Stomach (tissue), 9 donors: ENCODE data around the gene C18orf32. TPM values are rescaled to one million over a fixed set of nuclear protein-coding genes. Genes with fewer than 3 reads are reported as not detected.

Experiments used
- DNase-seq, 2 donors: peaks; one replicate each; pipeline versions ENCODE4 v3.0.0 to v3.0.0-alpha.2; 2013 to 2019
- H3K27ac ChIP-seq, 5 donors: fragments of 200-600 bp in 4 of 5; sonication (generic) in 4 of 5; one replicate each; pipeline ENCODE4 v1.5.1; 2013 to 2019; ENCODE audit warnings: mild to moderate bottlenecking in 1 of 5, moderate library complexity in 1 of 5
- H3K27me3 ChIP-seq, 3 donors: fragments of 200-600 bp; sonication (generic); one replicate each; pipeline ENCODE4 v1.5.1; 2017 to 2019; ENCODE audit warnings: mixed run types in 1 of 3
- H3K36me3 ChIP-seq, 4 donors: fragments of 200-600 bp; sonication (generic); 1 replicate in 3 of 4; 2 replicates in 1 of 4; pipeline ENCODE4 v1.5.1; 2016 to 2019
- H3K4me1 ChIP-seq, 4 donors: fragments of 200-600 bp; sonication (generic); one replicate each; pipeline ENCODE4 v1.5.1; 2016 to 2019
- H3K4me3 ChIP-seq, 4 donors: fragments of 200-600 bp; sonication (generic) in 3 of 4; one replicate each; pipeline ENCODE4 v1.5.1; 2016 to 2019; ENCODE audit warnings: mild to moderate bottlenecking in 1 of 4
- H3K9me3 ChIP-seq, 4 donors: fragments of 200-600 bp; sonication (generic); one replicate each; pipeline ENCODE4 v1.5.1; 2016 to 2019
- EP300 ChIP-seq: sonication (generic); formaldehyde crosslinking; IDR thresholded peaks from one replicate; pipeline ENCODE4 v1.6.1; 2017; ENCODE audit warnings: antibody characterized with exemption
- POLR2A ChIP-seq, 4 donors: fragments of 450-650 bp; IDR thresholded peaks; one replicate each; pipeline ENCODE4 v1.6.1; 2016; ENCODE audit warnings: antibody characterized with exemption in 4 of 4, control low read depth in 2 of 4, mild to moderate bottlenecking in 1 of 4, moderate library complexity in 1 of 4
- POLR2AphosphoS5 ChIP-seq, 3 donors: sonication (generic); formaldehyde crosslinking; IDR thresholded peaks; one replicate each; pipeline ENCODE4 v1.6.1; 2016; ENCODE audit warnings: antibody characterized with exemption in 3 of 3
- WGBS, 5 donors: extraction: QIAGEN DNeasy Blood & Tissue Kit in 3 of 5; methylation state at CpG; one replicate each; pipeline versions ENCODE4 v1.1.5 to v1.1.7; 2013 to 2018; 5-methylcytosine and 5-hydroxymethylcytosine counted together
- intact Hi-C: fragments of 100-400 bp; cut with DNase I; formaldehyde crosslinking; loops from one replicate; pipeline ENCODE4 v1.15.1; 2023; ENCODE audit warnings: low total_unique reads
- polyA plus RNA-seq, 3 donors: library from polyadenylated mRNA; stranded (reverse); fragments of 200-250 nt; gene quantifications; one replicate each; pipeline ENCODE4 v1.2.3, GENCODE V29; 2013
- total RNA-seq, 5 donors: library from RNA; depleted of rRNA; stranded (reverse); fragments of >200 nt; gene quantifications; one replicate each; pipeline versions ENCODE4 v1.1.0 to v1.2.3, GENCODE V29; 2014 to 2016
- TF ChIP-seq, protein P1 (sequence below), 7 experiments: fragments of 450-650 bp in 4 of 7; fragments of 200-600 bp in 3 of 7; sonication (generic) in 3 of 7; IDR thresholded peaks; one replicate each; pipeline ENCODE4 v1.5.1; 2016 to 2019; ENCODE audit warnings: antibody characterized with exemption in 7 of 7, control low read depth in 2 of 7, mild to moderate bottlenecking in 1 of 7
- donor health status: healthy with polysubstance abuse.
- donor health status: Bipolar disorder and iron deficiency.
- donor health status: healthy.

C18orf32 gene
- total and polyA plus RNA-seq, 8 donors: 0.58 to 186 (median 62.7) TPM

DNA sequence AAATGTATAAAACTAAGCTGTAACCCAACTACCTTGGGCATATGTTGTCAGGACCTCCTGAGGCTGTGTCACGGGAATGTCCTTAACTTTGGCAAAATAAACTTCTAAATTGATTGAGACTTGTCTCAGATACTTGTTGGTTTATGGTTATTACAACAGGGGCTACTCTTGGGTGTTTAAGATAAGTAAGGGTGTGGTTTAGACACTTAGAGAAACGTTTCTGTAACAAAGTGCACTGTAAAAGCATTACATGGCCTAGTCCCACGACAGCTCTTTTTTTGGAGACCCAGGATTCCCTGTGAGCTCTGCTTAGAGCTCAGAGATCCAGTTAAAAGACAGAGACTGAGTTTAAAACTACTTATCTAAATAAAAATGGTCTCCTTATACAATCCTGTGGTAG is 42.6 kb upstream of the C18orf32 start:
- H3K9me3 ChIP-seq: no peaks in the 10 kb centered on the region
- no peak overlapping the region for H3K27ac ChIP-seq

DNA sequence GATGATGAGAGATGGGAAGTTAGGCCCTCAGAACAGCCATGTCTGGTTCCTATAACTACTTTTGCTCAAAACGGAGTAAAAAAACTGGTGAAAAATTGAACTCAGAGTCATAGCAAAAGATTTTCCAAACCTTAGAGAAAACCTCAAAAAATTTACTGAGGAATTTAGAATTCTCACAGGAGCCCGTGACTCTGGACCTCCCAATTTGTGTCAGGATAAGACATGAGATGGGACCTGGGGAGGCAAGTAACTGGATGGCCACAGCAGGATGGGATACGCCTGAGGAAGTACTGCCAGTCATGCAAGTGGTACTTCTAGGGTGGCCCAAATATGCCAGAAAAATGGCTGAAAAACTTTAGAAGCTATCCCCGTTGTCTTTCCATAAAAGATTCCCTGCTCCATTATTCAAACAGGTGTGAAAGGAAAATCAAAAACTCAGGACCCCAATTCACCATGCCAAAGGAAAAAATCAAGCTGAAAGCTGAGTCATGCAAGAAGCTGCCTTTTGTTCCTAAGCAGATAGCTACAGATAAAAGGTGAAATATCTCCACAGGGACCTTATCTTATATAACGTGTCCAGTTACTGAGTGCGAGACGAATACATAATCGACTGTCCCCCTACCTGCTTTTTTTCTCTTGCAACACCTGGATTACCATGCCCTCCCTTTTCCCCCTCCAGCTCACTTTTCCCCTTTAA is 40.7 kb upstream of the C18orf32 start:
- TF ChIP-seq POLR2A (IDR thresholded peaks at IDR 0.05) (no peak), EP300 (no peak), POLR2AphosphoS5 (IDR thresholded peaks at IDR 0.05) (no peak)
- TF ChIP-seq, protein P1, sequence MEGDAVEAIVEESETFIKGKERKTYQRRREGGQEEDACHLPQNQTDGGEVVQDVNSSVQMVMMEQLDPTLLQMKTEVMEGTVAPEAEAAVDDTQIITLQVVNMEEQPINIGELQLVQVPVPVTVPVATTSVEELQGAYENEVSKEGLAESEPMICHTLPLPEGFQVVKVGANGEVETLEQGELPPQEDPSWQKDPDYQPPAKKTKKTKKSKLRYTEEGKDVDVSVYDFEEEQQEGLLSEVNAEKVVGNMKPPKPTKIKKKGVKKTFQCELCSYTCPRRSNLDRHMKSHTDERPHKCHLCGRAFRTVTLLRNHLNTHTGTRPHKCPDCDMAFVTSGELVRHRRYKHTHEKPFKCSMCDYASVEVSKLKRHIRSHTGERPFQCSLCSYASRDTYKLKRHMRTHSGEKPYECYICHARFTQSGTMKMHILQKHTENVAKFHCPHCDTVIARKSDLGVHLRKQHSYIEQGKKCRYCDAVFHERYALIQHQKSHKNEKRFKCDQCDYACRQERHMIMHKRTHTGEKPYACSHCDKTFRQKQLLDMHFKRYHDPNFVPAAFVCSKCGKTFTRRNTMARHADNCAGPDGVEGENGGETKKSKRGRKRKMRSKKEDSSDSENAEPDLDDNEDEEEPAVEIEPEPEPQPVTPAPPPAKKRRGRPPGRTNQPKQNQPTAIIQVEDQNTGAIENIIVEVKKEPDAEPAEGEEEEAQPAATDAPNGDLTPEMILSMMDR (IDR thresholded peaks at IDR 0.05): no peak
- intact Hi-C loops: no loop called here
- no peak for DNase-seq
- Histone ChIP-seq H3K27me3 (no peaks in the 10 kb centered on the region), H3K36me3 (no peaks in the 10 kb centered on the region), H3K27ac (no peak overlapping the region), H3K4me3 (no peak overlapping the region), H3K4me1 (no peaks in the 10 kb centered on the region), H3K9me3 (no peaks in the 10 kb centered on the region)
- WGBS, 5 donors: 38 to 49% (median 43%) methylated on average over 8 of the region's 8 CpGs

More for the DNA sequence above, 42.6 kb upstream of the C18orf32 start:
- TF ChIP-seq POLR2A (IDR thresholded peaks at IDR 0.05) (no peak), POLR2AphosphoS5 (IDR thresholded peaks at IDR 0.05) (no peak), EP300 (no peak)
- TF ChIP-seq, protein P1 (IDR thresholded peaks at IDR 0.05): no peak
- no peaks in the 10 kb centered on the region for H3K4me1 ChIP-seq
- H3K36me3 ChIP-seq: no peaks in the 10 kb centered on the region
- no peaks in the 10 kb centered on the region for H3K27me3 ChIP-seq
- DNase-seq: no peak
- H3K4me3 ChIP-seq: no peak overlapping the region
- intact Hi-C loops: no loop called here
- WGBS, 5 donors: 44 to 58% (median 50%) methylated on average over 3 of the region's 3 CpGs

DNA sequence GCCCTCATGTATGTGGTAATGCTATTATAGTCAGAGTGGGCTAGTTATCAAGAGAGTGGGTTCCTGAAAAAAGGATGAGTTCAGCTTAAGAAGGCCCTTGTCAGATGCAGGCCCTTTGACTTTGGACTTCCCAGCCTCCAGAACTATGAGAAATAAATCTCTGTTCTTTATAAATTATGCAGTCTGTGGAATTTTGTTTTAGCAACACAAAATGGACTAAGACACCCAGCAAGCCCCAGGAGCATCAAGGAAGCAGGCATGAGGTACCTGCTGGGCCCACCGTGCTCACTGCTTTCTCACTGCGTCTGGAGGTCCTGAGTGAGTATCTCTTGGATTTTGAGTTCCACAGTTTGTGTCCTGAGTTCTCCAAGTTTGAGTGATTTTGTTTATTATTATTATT is 38.9 kb upstream of the C18orf32 start:
- H3K4me1 ChIP-seq: no peaks in the 10 kb centered on the region
- intact Hi-C loops: no loop called here
- H3K27me3 ChIP-seq: no peaks in the 10 kb centered on the region
- no peak overlapping the region for H3K4me3 ChIP-seq
- no peaks in the 10 kb centered on the region for H3K9me3 ChIP-seq
- H3K27ac ChIP-seq: no peak overlapping the region
- H3K36me3 ChIP-seq: no peaks in the 10 kb centered on the region
- no peak for TF ChIP-seq EP300
- no peak for TF ChIP-seq POLR2A (IDR thresholded peaks at IDR 0.05)
- TF ChIP-seq POLR2AphosphoS5 (IDR thresholded peaks at IDR 0.05): no peak
- TF ChIP-seq, protein P1 (IDR thresholded peaks at IDR 0.05): no peak
- no peak for DNase-seq
- WGBS, 5 donors: 92 to 100% (median 98%) methylated on average over 2 of the region's 2 CpGs

DNA sequence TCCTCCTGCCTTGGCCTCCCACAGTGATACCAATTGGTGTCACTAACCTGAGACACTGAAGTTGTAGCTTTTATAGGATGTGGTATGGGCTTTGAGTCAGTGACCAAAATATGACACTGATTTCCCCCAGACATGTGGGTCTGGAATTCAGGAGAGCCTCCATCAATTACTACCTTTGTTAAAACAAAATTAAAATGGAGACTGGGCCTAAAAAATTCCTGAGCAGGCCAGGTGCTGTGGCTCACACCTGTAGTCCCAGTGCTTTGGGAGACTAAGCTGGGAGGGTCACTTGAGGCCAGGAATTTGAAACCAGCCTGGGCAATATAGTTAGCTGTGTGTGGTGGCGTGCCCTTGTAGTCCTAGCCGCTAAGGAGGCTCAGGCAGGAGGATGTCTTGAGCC is 37.9 kb upstream of the C18orf32 start:
- no peak overlapping the region for H3K4me3 ChIP-seq
- TF ChIP-seq, protein P1 (IDR thresholded peaks at IDR 0.05): no peak
- TF ChIP-seq EP300 (no peak), POLR2A (IDR thresholded peaks at IDR 0.05) (no peak), POLR2AphosphoS5 (IDR thresholded peaks at IDR 0.05) (no peak)
- H3K27ac ChIP-seq: no peak overlapping the region
- intact Hi-C loops: no loop called here
- H3K27me3 ChIP-seq: no peaks in the 10 kb centered on the region
- no peaks in the 10 kb centered on the region for H3K9me3 ChIP-seq
- DNase-seq: no peak
- 94 to 98% (median 98%) methylated on average over 2 of the region's 2 CpGs for WGBS, 5 donors
- no peaks in the 10 kb centered on the region for H3K4me1 ChIP-seq
- H3K36me3 ChIP-seq: no peaks in the 10 kb centered on the region
